ENCODE results near the gene ZFYVE9.
"Not testable (repeated sequence)": the region's sequence is repeated elsewhere in the genome, so short reads cannot be mapped to it uniquely, and the experiment has no call there.

The ZFYVE9 gene

GRCh38 chr1:52348704-52349300, 206.9 kb downstream of the ZFYVE9 start:
- DNase-seq = peak; percentile 36

- DNase-seq = no peak
These were observed 210.8 kb downstream of the ZFYVE9 start for GRCh38 chr1:52352690-52353089.

- no peak for DNase-seq
These were observed 213.5 kb downstream of the ZFYVE9 start for GRCh38 chr1:52355436-52355835.

GRCh38 chr1:52355847-52356505, 214.1 kb downstream of the ZFYVE9 start:
- no peak for DNase-seq

GRCh38 chr1:52356818-52357355, 215.0 kb downstream of the ZFYVE9 start:
- no peak for DNase-seq

- DNase-seq = no peak
These were observed 215.5 kb downstream of the ZFYVE9 start for GRCh38 chr1:52357397-52357796.

GRCh38 chr1:52358851-52359497, 217.1 kb downstream of the ZFYVE9 start:
- no peak for DNase-seq

GRCh38 chr1:52359676-52360594, 218.0 kb downstream of the ZFYVE9 start:
- no peak for DNase-seq

GRCh38 chr1:52360595-52360968, 218.7 kb downstream of the ZFYVE9 start:
- no peak for DNase-seq

GRCh38 chr1:52364235-52364839, 222.4 kb downstream of the ZFYVE9 start:
- no peak for DNase-seq

GRCh38 chr1:52365071-52365745, 223.3 kb downstream of the ZFYVE9 start:
- peak; percentile 78 for DNase-seq

- peak; percentile 96 for DNase-seq
These were observed 224.0 kb downstream of the ZFYVE9 start, which contains the start of gene CC2D1B for GRCh38 chr1:52365746-52366516. CC2D1B (minus strand) TSS chr1:52366205; CDS start chr1:52364620, 1,585 bp downstream.

- no peak for DNase-seq
These were observed 224.6 kb downstream of the ZFYVE9 start for GRCh38 chr1:52366517-52366827.

- DNase-seq = no peak
These were observed 225.4 kb downstream of the ZFYVE9 start for GRCh38 chr1:52367272-52367671.

- DNase-seq = peak; percentile 43
These were observed 226.7 kb downstream of the ZFYVE9 start for GRCh38 chr1:52368383-52369172.

GRCh38 chr1:52369851-52370250, 228.0 kb downstream of the ZFYVE9 start:
- not testable (repeated sequence) for DNase-seq

GRCh38 chr1:52385376-52385775, 243.5 kb downstream of the ZFYVE9 start:
- no peak for DNase-seq

GRCh38 chr1:52386458-52386857, 244.6 kb downstream of the ZFYVE9 start:
- no peak for DNase-seq

GRCh38 chr1:52393174-52393573, 251.3 kb downstream of the ZFYVE9 start:
- no peak for DNase-seq

Data from fibroblast of skin of right biceps (primary cell).